HCT116 (cell line): ENCODE measurements around the gene SDCCAG8. TPM values are rescaled to one million over a fixed set of nuclear protein-coding genes. Genes with fewer than 3 reads are reported as not detected.

Experiments
- ATAC-seq: fragments of 200-7000 bp; cut with Tn5 transposase; 2 replicates; pipeline ENCODE4 v1.9.1; 2020; ENCODE audit warnings: mild to moderate bottlenecking, moderate library complexity
- BruUV-seq: library from RNA; stranded (reverse); fragments of 400-500 nt; replicated peaks from 2 replicates; lab custom pipeline; 2021; lab: Mats Ljungman, UMichigan
- CTCF ChIA-PET: fragments of 300-600 bp; sonication (Branson Sonifier 250); formaldehyde crosslinking; loops from one replicate; lab custom pipeline; 2021; ENCODE audit warnings: antibody characterized with exemption; lab: Charles Lee
- POLR2A ChIA-PET: fragments of 300-600, 350-600 bp; sonication (Branson Sonifier 250); formaldehyde crosslinking; loops from one replicate; lab custom pipeline; 2021; ENCODE audit warnings: antibody characterized with exemption; lab: Charles Lee
- RAD21 ChIA-PET, 2 experiments: fragments of 300-600 bp; sonication (Branson Sonifier 250); formaldehyde crosslinking; loops; one replicate each; lab custom pipeline; 2023; ENCODE audit warnings: low total read pairs in 2 of 2; ENCODE audit not compliant: uncharacterized antibody in 2 of 2, unreplicated experiment in 2 of 2, low non-redundant PET in 1 of 2; lab: Charles Lee
- DNase-seq: peaks from one replicate; pipeline ENCODE4 v3.0.0-alpha.2; 2010; ENCODE audit warnings: low read depth, low spot score
- H2AFZ ChIP-seq: fragments of 200-600 bp; shearing (Covaris generic), sonication (generic); 2 replicates; pipeline ENCODE4 v1.6.1; 2017; ENCODE audit warnings: low read depth, mixed run types, mixed read lengths, antibody characterized with exemption, low read length; ENCODE audit not compliant: poor library complexity, severe bottlenecking
- H3K27ac ChIP-seq: 2 replicates; pipeline ENCODE4 v1.5.1; 2012; ENCODE audit warnings: low read depth, low read length
- H3K27me3 ChIP-seq: fragments of 200-600 bp; sonication (generic); 2 replicates; pipeline ENCODE4 v1.6.1; 2016; ENCODE audit warnings: mixed run types, low read length, mixed read lengths; ENCODE audit not compliant: insufficient read depth
- H3K36me3 ChIP-seq, 2 experiments: fragments of 200-500 bp in 1 of 2; fragments of 200-600 bp in 1 of 2; sonication (Bioruptor generic) in 1 of 2; sonication (generic) in 1 of 2; 2 replicates each; pipeline versions ENCODE4 v1.5.1 to v1.6.1; 2014 to 2016; ENCODE audit warnings: low read length in 2 of 2, inconsistent platforms in 1 of 2, mixed read lengths in 1 of 2, mixed run types in 1 of 2; ENCODE audit not compliant: insufficient read depth in 2 of 2, control insufficient read depth in 1 of 2
- H3K4me1 ChIP-seq, 2 experiments: fragments of 200-600 bp in 1 of 2; sonication (generic) in 1 of 2; 2 replicates each; pipeline versions ENCODE4 v1.5.1 to v1.6.1; 2012 to 2017; ENCODE audit warnings: low read length in 2 of 2, inconsistent platforms in 1 of 2, mild to moderate bottlenecking in 1 of 2, mixed read lengths in 1 of 2, mixed run types in 1 of 2, moderate library complexity in 1 of 2; ENCODE audit not compliant: insufficient read depth in 2 of 2, control insufficient read depth in 1 of 2
- H3K4me2 ChIP-seq: fragments of 200-600 bp; sonication (generic); 2 replicates; pipeline ENCODE4 v1.6.1; 2017; ENCODE audit warnings: mixed run types, low read length, mixed read lengths
- H3K4me3 ChIP-seq, 2 experiments: fragments of 200-600 bp in 1 of 2; sonication (generic) in 1 of 2; replicated peaks in 1 of 2; 2 replicates each; pipeline ENCODE4 v1.5.1; 2011 to 2016; ENCODE audit warnings: low read length in 2 of 2, control low read depth in 1 of 2, low read depth in 1 of 2, mild to moderate bottlenecking in 1 of 2, mixed read lengths in 1 of 2, mixed run types in 1 of 2
- H3K79me2 ChIP-seq: fragments of 200-600 bp; sonication (generic); 2 replicates; pipeline ENCODE4 v1.6.1; 2017; ENCODE audit warnings: mild to moderate bottlenecking, mixed run types, low read length, moderate library complexity, mixed read lengths; ENCODE audit not compliant: insufficient read depth
- H3K9ac ChIP-seq: fragments of 200-600 bp; sonication (generic); 2 replicates; pipeline ENCODE4 v1.6.1; 2016; ENCODE audit warnings: low read length, mixed read lengths
- H3K9me2 ChIP-seq: fragments of 200-600 bp; sonication (generic), shearing (Covaris generic); 2 replicates; pipeline ENCODE4 v1.6.1; 2017; ENCODE audit warnings: mixed run types, mild to moderate bottlenecking, moderate library complexity; ENCODE audit not compliant: insufficient read depth
- H3K9me3 ChIP-seq, 2 experiments: fragments of 200-500 bp in 1 of 2; fragments of 200-600 bp in 1 of 2; sonication (Bioruptor generic) in 1 of 2; sonication (generic) in 1 of 2; 2 replicates each; pipeline ENCODE4 v1.6.1; 2014 to 2017; ENCODE audit warnings: low read length in 2 of 2, mixed read lengths in 2 of 2, inconsistent platforms in 1 of 2, low read depth in 1 of 2, mild to moderate bottlenecking in 1 of 2, mixed run types in 1 of 2, moderate library complexity in 1 of 2; ENCODE audit not compliant: control insufficient read depth in 1 of 2, insufficient read depth in 1 of 2
- H4K20me1 ChIP-seq: fragments of 200-600 bp; sonication (generic), shearing (Covaris generic); 2 replicates; pipeline ENCODE4 v1.6.1; 2017; ENCODE audit warnings: mixed run types, mild to moderate bottlenecking, moderate library complexity; ENCODE audit not compliant: insufficient read depth
- CBX3 ChIP-seq: IDR thresholded peaks from 2 replicates; pipeline ENCODE4 v1.6.1; 2012; ENCODE audit warnings: low read depth
- ELF1 ChIP-seq: IDR thresholded peaks from 2 replicates; pipeline ENCODE4 v1.6.1; 2012; ENCODE audit warnings: low read depth, borderline replicate concordance
- RAD21 ChIP-seq: IDR thresholded peaks from 2 replicates; pipeline ENCODE4 v1.6.1; 2012; ENCODE audit warnings: low read depth, mild to moderate bottlenecking
- SP1 ChIP-seq: IDR thresholded peaks from 2 replicates; pipeline ENCODE4 v1.6.1; 2012; ENCODE audit warnings: low read depth
- TCF7L2 ChIP-seq: IDR thresholded peaks from 2 replicates; pipeline ENCODE4 v1.7.0; 2011; ENCODE audit warnings: borderline replicate concordance, inconsistent platforms; ENCODE audit not compliant: insufficient read depth, insufficient read length; ENCODE audit errors: extremely low read depth
- intact Hi-C: fragments of 100-400 bp; cut with micrococcal nuclease; formaldehyde crosslinking; loops from 2 replicates; pipeline ENCODE4 v1.10.0; 2022
- total RNA-seq: library from RNA; stranded (reverse); gene quantifications from one replicate; pipeline ENCODE4 v1.2.1, GENCODE V29; 2021; ENCODE audit not compliant: unreplicated experiment
- TF ChIP-seq, protein P1 (sequence below), 3 experiments: fragments of 200-600 bp in 1 of 3; sonication (generic) in 1 of 3; IDR thresholded peaks in 2 of 3; conservative IDR thresholded peaks in 1 of 3; 2 replicates each; pipeline ENCODE4 v1.5.1; 2012 to 2017; ENCODE audit warnings: low read depth in 2 of 3, low read length in 2 of 3, antibody characterized with exemption in 1 of 3, borderline replicate concordance in 1 of 3, control low read depth in 1 of 3, mild to moderate bottlenecking in 1 of 3, mixed read lengths in 1 of 3, mixed run types in 1 of 3, moderate library complexity in 1 of 3; ENCODE audit not compliant: insufficient read depth in 1 of 3

Gene SDCCAG8
- total RNA-seq, 1 experiment from 2014 or later: 38.2 TPM

GRCh38 chr1:243422362-243422761, 166.5 kb downstream of the SDCCAG8 start (continued):
- no peak for TF ChIP-seq SP1

- ChIA-PET POLR2A (no interaction called here), CTCF (no interaction called here), RAD21 (no interaction called here)
- Histone ChIP-seq H3K9me3 (no peaks in the 10 kb centered on the region), H3K4me1 (no peaks in the 10 kb centered on the region), H3K4me2 (no peak overlapping the region), H3K9me2 (no peaks in the 10 kb centered on the region), H3K27me3 (no peaks in the 10 kb centered on the region), H3K4me3 (no peak overlapping the region), H3K9ac (no peak overlapping the region), H2AFZ (no peak overlapping the region), H3K27ac (no peak overlapping the region), H3K79me2 (no peaks in the 10 kb centered on the region), H3K36me3 (no peaks in the 10 kb centered on the region), H4K20me1 (no peaks in the 10 kb centered on the region)
- TF ChIP-seq CBX3 (no peak), TCF7L2 (no peak), ELF1 (no peak), RAD21 (no peak)
- TF ChIP-seq, protein P1, sequence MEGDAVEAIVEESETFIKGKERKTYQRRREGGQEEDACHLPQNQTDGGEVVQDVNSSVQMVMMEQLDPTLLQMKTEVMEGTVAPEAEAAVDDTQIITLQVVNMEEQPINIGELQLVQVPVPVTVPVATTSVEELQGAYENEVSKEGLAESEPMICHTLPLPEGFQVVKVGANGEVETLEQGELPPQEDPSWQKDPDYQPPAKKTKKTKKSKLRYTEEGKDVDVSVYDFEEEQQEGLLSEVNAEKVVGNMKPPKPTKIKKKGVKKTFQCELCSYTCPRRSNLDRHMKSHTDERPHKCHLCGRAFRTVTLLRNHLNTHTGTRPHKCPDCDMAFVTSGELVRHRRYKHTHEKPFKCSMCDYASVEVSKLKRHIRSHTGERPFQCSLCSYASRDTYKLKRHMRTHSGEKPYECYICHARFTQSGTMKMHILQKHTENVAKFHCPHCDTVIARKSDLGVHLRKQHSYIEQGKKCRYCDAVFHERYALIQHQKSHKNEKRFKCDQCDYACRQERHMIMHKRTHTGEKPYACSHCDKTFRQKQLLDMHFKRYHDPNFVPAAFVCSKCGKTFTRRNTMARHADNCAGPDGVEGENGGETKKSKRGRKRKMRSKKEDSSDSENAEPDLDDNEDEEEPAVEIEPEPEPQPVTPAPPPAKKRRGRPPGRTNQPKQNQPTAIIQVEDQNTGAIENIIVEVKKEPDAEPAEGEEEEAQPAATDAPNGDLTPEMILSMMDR (IDR thresholded peaks at IDR 0.05 in 2 of 3, conservative IDR thresholded peaks at IDR 0.05 in 1 of 3; ENCODE audit: borderline replicate concordance in 1 of 3, insufficient read depth in 1 of 3, low read depth in 2 of 3, low read length in 2 of 3): no peak
- no peak for DNase-seq
- no peak for ATAC-seq
- intact Hi-C loops: no loop called here
- BruUV-seq: no TSS peak
Observed at GRCh38 chr1:243428084-243428483, 172.2 kb downstream of the SDCCAG8 start.
